ENCODE data around the gene LUZP4. TPM values are rescaled to one million over a fixed set of nuclear protein-coding genes. Genes with fewer than 3 reads are reported as not detected.

The LUZP4 gene
- total RNA-seq = not detected
- polyA plus RNA-seq (ENCODE audit: insufficient read depth in 1 of 8, insufficient read length in 8 of 8, low replicate concordance in 1 of 8) = not detected
- long read RNA-seq, donor 1 = 0 reads
- long read RNA-seq, donor 2 = 0 reads
- long read RNA-seq, donor 3 = 0 reads
- long read RNA-seq, donor 4 = 0 reads
- long read RNA-seq, donor 5 = 0 reads
- long read RNA-seq, donor 6 = 0 reads
- long read RNA-seq, donor 7 = 0 reads
- long read RNA-seq, donor 8 = 0 reads
- long read RNA-seq, donor 9 = 0 reads
- long read RNA-seq, donor 10 = 0 reads
- long read RNA-seq, donor 11 = 0 reads

GRCh38 chrX:115289465-115289864, at the start of gene LUZP4:
Gene LUZP4, plus strand, starts transcription at chrX:115289715. Its CDS starts 45 bp downstream, at chrX:115289760.
- no peaks in the 10 kb centered on the region for H3K36me3 ChIP-seq (ENCODE audit: control insufficient read depth, insufficient read depth, low read length)
- H3K27me3 ChIP-seq (ENCODE audit: control insufficient read depth, insufficient read depth, low read length) = peaks cover 31% of the 10 kb centered on the region
- 82% methylated on average over 14 of the region's 17 CpGs for WGBS (ENCODE audit: insufficient coverage)
- no peak within 1 kb of the TSS for H3K4me3 ChIP-seq (ENCODE audit: low read length)
- no peak for DNase-seq
- H3K4me1 ChIP-seq (ENCODE audit: control insufficient read depth, insufficient read depth, low read length) = no peaks in the 10 kb centered on the region
- no peak within 1 kb of the TSS for H3K27ac ChIP-seq (ENCODE audit: low read length)
- peaks cover 5% of the 10 kb centered on the region for H3K9me3 ChIP-seq (replicated peaks; ENCODE audit: control insufficient read depth, low read depth, low read length)

GRCh38 chrX:115251458-115252233, 37.9 kb upstream of the LUZP4 start:
- H3K4me3 ChIP-seq (ENCODE audit: low read length) = no peak overlapping the region
- H3K36me3 ChIP-seq (ENCODE audit: control insufficient read depth, insufficient read depth, low read length) = no peaks in the 10 kb centered on the region
- no peaks in the 10 kb centered on the region for H3K9me3 ChIP-seq (replicated peaks; ENCODE audit: control insufficient read depth, low read depth, low read length)
- H3K27ac ChIP-seq (ENCODE audit: low read length) = no peak overlapping the region
- no peak for DNase-seq
- H3K27me3 ChIP-seq (ENCODE audit: control insufficient read depth, insufficient read depth, low read length) = peaks cover 8% of the 10 kb centered on the region
- H3K4me1 ChIP-seq (ENCODE audit: control insufficient read depth, insufficient read depth, low read length) = no peaks in the 10 kb centered on the region
- no CpG with 5 or more reads among the region's 2 CpGs for WGBS (ENCODE audit: insufficient coverage)

- Histone ChIP-seq H3K4me1 (ENCODE audit: control insufficient read depth, insufficient read depth, low read length) (no peaks in the 10 kb centered on the region), H3K36me3 (ENCODE audit: control insufficient read depth, insufficient read depth, low read length) (no peaks in the 10 kb centered on the region), H3K27me3 (ENCODE audit: control insufficient read depth, insufficient read depth, low read length) (peaks cover 7% of the 10 kb centered on the region), H3K9me3 (replicated peaks; ENCODE audit: control insufficient read depth, low read depth, low read length) (no peaks in the 10 kb centered on the region), H3K4me3 (ENCODE audit: low read length) (no peak overlapping the region), H3K27ac (ENCODE audit: low read length) (no peak overlapping the region)
- DNase-seq = no peak
- WGBS (ENCODE audit: insufficient coverage) = no CpG with 5 or more reads among the region's 2 CpGs
Observed at GRCh38 chrX:115255003-115255402, 34.5 kb upstream of the LUZP4 start.

GRCh38 chrX:115257711-115258110, 31.8 kb upstream of the LUZP4 start:
- Histone ChIP-seq H3K36me3 (ENCODE audit: control insufficient read depth, insufficient read depth, low read length) (no peaks in the 10 kb centered on the region), H3K4me3 (ENCODE audit: low read length) (no peak overlapping the region), H3K27ac (ENCODE audit: low read length) (no peak overlapping the region), H3K9me3 (replicated peaks; ENCODE audit: control insufficient read depth, low read depth, low read length) (no peaks in the 10 kb centered on the region), H3K4me1 (ENCODE audit: control insufficient read depth, insufficient read depth, low read length) (no peaks in the 10 kb centered on the region), H3K27me3 (ENCODE audit: control insufficient read depth, insufficient read depth, low read length) (peaks cover 13% of the 10 kb centered on the region)
- peak; percentile 23 for DNase-seq

GRCh38 chrX:115259238-115259875, 30.2 kb upstream of the LUZP4 start:
- Histone ChIP-seq H3K4me3 (ENCODE audit: low read length) (no peak overlapping the region), H3K4me1 (ENCODE audit: control insufficient read depth, insufficient read depth, low read length) (no peaks in the 10 kb centered on the region), H3K36me3 (ENCODE audit: control insufficient read depth, insufficient read depth, low read length) (no peaks in the 10 kb centered on the region), H3K9me3 (replicated peaks; ENCODE audit: control insufficient read depth, low read depth, low read length) (no peaks in the 10 kb centered on the region), H3K27me3 (ENCODE audit: control insufficient read depth, insufficient read depth, low read length) (peaks cover 14% of the 10 kb centered on the region), H3K27ac (ENCODE audit: low read length) (no peak overlapping the region)
- WGBS (ENCODE audit: insufficient coverage) = 20% methylated on average over 1 of the region's 3 CpGs
- DNase-seq = peak; percentile 32

- Histone ChIP-seq H3K9me3 (replicated peaks; ENCODE audit: control insufficient read depth, low read depth, low read length) (no peaks in the 10 kb centered on the region), H3K27me3 (ENCODE audit: control insufficient read depth, insufficient read depth, low read length) (peaks cover 13% of the 10 kb centered on the region), H3K4me3 (ENCODE audit: low read length) (no peak overlapping the region), H3K4me1 (ENCODE audit: control insufficient read depth, insufficient read depth, low read length) (no peaks in the 10 kb centered on the region), H3K27ac (ENCODE audit: low read length) (no peak overlapping the region), H3K36me3 (ENCODE audit: control insufficient read depth, insufficient read depth, low read length) (no peaks in the 10 kb centered on the region)
- no peak for DNase-seq
- no CpG with 5 or more reads among the region's 3 CpGs for WGBS (ENCODE audit: insufficient coverage)
Observed at GRCh38 chrX:115260330-115260729, 29.2 kb upstream of the LUZP4 start.

- no CpG with 5 or more reads among the region's 2 CpGs for WGBS (ENCODE audit: insufficient coverage)
- Histone ChIP-seq H3K36me3 (ENCODE audit: control insufficient read depth, insufficient read depth, low read length) (no peaks in the 10 kb centered on the region), H3K27me3 (ENCODE audit: control insufficient read depth, insufficient read depth, low read length) (peaks cover 13% of the 10 kb centered on the region), H3K4me1 (ENCODE audit: control insufficient read depth, insufficient read depth, low read length) (no peaks in the 10 kb centered on the region), H3K4me3 (ENCODE audit: low read length) (no peak overlapping the region), H3K27ac (ENCODE audit: low read length) (no peak overlapping the region), H3K9me3 (replicated peaks; ENCODE audit: control insufficient read depth, low read depth, low read length) (no peaks in the 10 kb centered on the region)
- DNase-seq = no peak
Observed at GRCh38 chrX:115261148-115261547, 28.4 kb upstream of the LUZP4 start.

GRCh38 chrX:115264009-115264408, 25.5 kb upstream of the LUZP4 start:
- no CpG with 5 or more reads among the region's 2 CpGs for whole genome bisulfite sequencing (ENCODE audit: insufficient coverage)
- Histone ChIP-seq H3K27me3 (ENCODE audit: control insufficient read depth, insufficient read depth, low read length) (peaks cover 8% of the 10 kb centered on the region), H3K27ac (ENCODE audit: low read length) (no peak overlapping the region), H3K4me1 (ENCODE audit: control insufficient read depth, insufficient read depth, low read length) (no peaks in the 10 kb centered on the region), H3K9me3 (replicated peaks; ENCODE audit: control insufficient read depth, low read depth, low read length) (no peaks in the 10 kb centered on the region), H3K4me3 (ENCODE audit: low read length) (no peak overlapping the region), H3K36me3 (ENCODE audit: control insufficient read depth, insufficient read depth, low read length) (no peaks in the 10 kb centered on the region)
- DNase-seq = no peak

- Histone ChIP-seq H3K27ac (ENCODE audit: low read length) (no peak overlapping the region), H3K4me1 (ENCODE audit: control insufficient read depth, insufficient read depth, low read length) (no peaks in the 10 kb centered on the region), H3K27me3 (ENCODE audit: control insufficient read depth, insufficient read depth, low read length) (peaks cover 7% of the 10 kb centered on the region), H3K36me3 (ENCODE audit: control insufficient read depth, insufficient read depth, low read length) (no peaks in the 10 kb centered on the region), H3K4me3 (ENCODE audit: low read length) (no peak overlapping the region), H3K9me3 (replicated peaks; ENCODE audit: control insufficient read depth, low read depth, low read length) (no peaks in the 10 kb centered on the region)
- no CpG with 5 or more reads among the region's 2 CpGs for WGBS (ENCODE audit: insufficient coverage)
- no peak for DNase-seq
Observed at GRCh38 chrX:115266300-115266699, 23.2 kb upstream of the LUZP4 start.

GRCh38 chrX:115268421-115268820, 21.1 kb upstream of the LUZP4 start:
- H3K9me3 ChIP-seq (replicated peaks; ENCODE audit: control insufficient read depth, low read depth, low read length) = no peaks in the 10 kb centered on the region
- H3K4me3 ChIP-seq (ENCODE audit: low read length) = no peak overlapping the region
- H3K4me1 ChIP-seq (ENCODE audit: control insufficient read depth, insufficient read depth, low read length) = no peaks in the 10 kb centered on the region
- no peaks in the 10 kb centered on the region for H3K36me3 ChIP-seq (ENCODE audit: control insufficient read depth, insufficient read depth, low read length)
- no peak for DNase-seq
- H3K27me3 ChIP-seq (ENCODE audit: control insufficient read depth, insufficient read depth, low read length) = peaks cover 5% of the 10 kb centered on the region
- H3K27ac ChIP-seq (ENCODE audit: low read length) = no peak overlapping the region
- 45% methylated on average over 3 of the region's 3 CpGs for WGBS (ENCODE audit: insufficient coverage)
